Liver (tissue), 9 donors: ENCODE data around the gene MYLK3. TPM values are rescaled to one million over a fixed set of nuclear protein-coding genes. Genes with fewer than 3 reads are reported as not detected.

Experiments used
- DNase-seq: peaks from one replicate; pipeline ENCODE4 v3.0.0-alpha.2; 2017; ENCODE audit warnings: low spot score
- H3K27ac ChIP-seq, 2 donors: one replicate each; pipeline ENCODE4 v1.7.0; 2013; ENCODE audit warnings: inconsistent platforms in 2 of 2, low read length in 2 of 2, control low read depth in 1 of 2, low read depth in 1 of 2, mild to moderate bottlenecking in 1 of 2
- H3K27me3 ChIP-seq, 4 donors: one replicate each; pipeline versions ENCODE4 v1.6.1 to v1.7.0; 2013; ENCODE audit warnings: low read length in 3 of 4, inconsistent platforms in 1 of 4, mild to moderate bottlenecking in 1 of 4, moderate library complexity in 1 of 4; ENCODE audit not compliant: control insufficient read depth in 4 of 4, insufficient read depth in 4 of 4
- H3K36me3 ChIP-seq, 4 donors: one replicate each; pipeline versions ENCODE4 v1.6.1 to v1.7.0; 2013; ENCODE audit warnings: low read length in 3 of 4, mild to moderate bottlenecking in 3 of 4, low read depth in 1 of 4, moderate library complexity in 1 of 4; ENCODE audit not compliant: control insufficient read depth in 4 of 4, insufficient read depth in 3 of 4
- H3K4me1 ChIP-seq, 4 donors: one replicate each; pipeline versions ENCODE4 v1.6.1 to v1.7.0; 2013; ENCODE audit warnings: low read length in 3 of 4, mild to moderate bottlenecking in 3 of 4, moderate library complexity in 1 of 4; ENCODE audit not compliant: control insufficient read depth in 4 of 4, insufficient read depth in 4 of 4
- H3K4me3 ChIP-seq, 3 donors: one replicate each; pipeline versions ENCODE4 v1.6.1 to v1.7.0; 2013; ENCODE audit warnings: low read length in 3 of 3, control low read depth in 1 of 3, low read depth in 1 of 3, mild to moderate bottlenecking in 1 of 3
- H3K9ac ChIP-seq, 2 donors: one replicate each; pipeline ENCODE4 v1.7.0; 2013; ENCODE audit warnings: low read length in 2 of 2, mild to moderate bottlenecking in 2 of 2, moderate library complexity in 2 of 2, control low read depth in 1 of 2, low read depth in 1 of 2
- H3K9me3 ChIP-seq, 4 donors: one replicate each; pipeline versions ENCODE4 v1.6.1 to v1.7.0; 2013; ENCODE audit warnings: low read length in 3 of 4; ENCODE audit not compliant: control insufficient read depth in 4 of 4
- EGR1 ChIP-seq, 2 donors: IDR thresholded peaks; 2 replicates each; pipeline ENCODE4 v1.6.1; 2016 to 2018; ENCODE audit warnings: antibody characterized with exemption in 2 of 2, low read depth in 2 of 2
- FOXA1 ChIP-seq: IDR thresholded peaks from 2 replicates; pipeline ENCODE4 v1.6.1; 2016; ENCODE audit warnings: antibody characterized with exemption
- FOXA2 ChIP-seq: IDR thresholded peaks from 2 replicates; pipeline ENCODE4 v1.6.1; 2016; ENCODE audit warnings: antibody characterized with exemption
- GABPA ChIP-seq, 2 donors: IDR thresholded peaks in 1 of 2; conservative IDR thresholded peaks in 1 of 2; 2 replicates each; pipeline ENCODE4 v1.6.1; 2016; ENCODE audit warnings: antibody characterized with exemption in 2 of 2, mild to moderate bottlenecking in 1 of 2, moderate library complexity in 1 of 2
- HNF4A ChIP-seq, 2 donors: conservative IDR thresholded peaks; 2 replicates each; pipeline ENCODE4 v1.6.1; 2016; ENCODE audit warnings: antibody characterized with exemption in 2 of 2, mild to moderate bottlenecking in 2 of 2
- HNF4G ChIP-seq: IDR thresholded peaks from 2 replicates; pipeline ENCODE4 v1.6.1; 2016; ENCODE audit warnings: antibody characterized with exemption
- JUND ChIP-seq, 2 donors: IDR thresholded peaks; 2 replicates each; pipeline ENCODE4 v1.6.1; 2016; ENCODE audit warnings: antibody characterized with exemption in 2 of 2
- NR2F2 ChIP-seq: IDR thresholded peaks from 2 replicates; pipeline ENCODE4 v1.6.1; 2016; ENCODE audit warnings: antibody characterized with exemption
- RAD21 ChIP-seq, 2 donors: IDR thresholded peaks; 2 replicates each; pipeline ENCODE4 v1.6.1; 2016; ENCODE audit warnings: antibody characterized with exemption in 2 of 2, mild to moderate bottlenecking in 2 of 2
- RXRA ChIP-seq, 2 donors: IDR thresholded peaks; 2 replicates each; pipeline ENCODE4 v1.6.1; 2017 to 2018; ENCODE audit warnings: antibody characterized with exemption in 2 of 2, mild to moderate bottlenecking in 1 of 2
- SP1 ChIP-seq: IDR thresholded peaks from 2 replicates; pipeline ENCODE4 v1.6.1; 2018; ENCODE audit warnings: antibody characterized with exemption, mild to moderate bottlenecking
- TAF1 ChIP-seq: conservative IDR thresholded peaks from 2 replicates; pipeline ENCODE4 v1.6.1; 2016; ENCODE audit warnings: antibody characterized with exemption, mild to moderate bottlenecking
- YY1 ChIP-seq: IDR thresholded peaks from 2 replicates; pipeline ENCODE4 v1.6.1; 2016; ENCODE audit warnings: antibody characterized with exemption, mild to moderate bottlenecking
- ZBTB33 ChIP-seq: IDR thresholded peaks from 2 replicates; pipeline ENCODE4 v1.6.1; 2016; ENCODE audit warnings: antibody characterized with exemption
- WGBS: extraction: QIAGEN DNeasy Blood & Tissue Kit; methylation state at CpG from one replicate; pipeline ENCODE4 v1.1.7; 2013; 5-methylcytosine and 5-hydroxymethylcytosine counted together
- polyA plus RNA-seq, 2 donors: library from polyadenylated mRNA; stranded (reverse) in 1 of 2; unstranded in 1 of 2; fragments of 200-250 nt in 1 of 2; fragments of >200 nt in 1 of 2; fragmentation: Nextera tagmentation in 1 of 2; extraction: Ambion mirVana in 1 of 2; gene quantifications; one replicate each; pipeline versions ENCODE4 v1.2.1 to v1.2.3, GENCODE V29; 2013 to 2015
- total RNA-seq, 2 donors: library from RNA; depleted of rRNA; stranded (reverse); fragments of >200 nt; gene quantifications; one replicate each; pipeline ENCODE4 v1.2.3, GENCODE V29; 2014
- TF ChIP-seq, protein P1 (sequence below): IDR thresholded peaks from 2 replicates; pipeline ENCODE4 v1.6.1; 2016; ENCODE audit warnings: antibody characterized with exemption, mild to moderate bottlenecking
- TF ChIP-seq, protein P2 (sequence below): fragments of 150-350 bp; IDR thresholded peaks from 2 replicates; pipeline ENCODE4 v1.5.1; 2017; ENCODE audit warnings: improper control_type of control experiment, low read depth, low read length; ENCODE audit not compliant: missing input control
- donor health status: healthy.
- donor health status: healthy.
- donor health status: healthy.
- donor health status: healthy.
- donor health status: healthy.

MYLK3 gene
- total and polyA plus RNA-seq, 4 donors: 0.01 to 1.1 (median 0.23) TPM

- no peak for DNase-seq
- Histone ChIP-seq H3K4me1 (no peaks in the 10 kb centered on the region), H3K36me3 (peaks cover 0 to 2% (median 0%) of the 10 kb centered on the region in 4 donors), H3K9ac (no peak overlapping the region), H3K27ac (no peak overlapping the region), H3K4me3 (no peak overlapping the region), H3K27me3 (no peaks in the 10 kb centered on the region), H3K9me3 (peaks cover 0 to 3% (median 1%) of the 10 kb centered on the region in 4 donors)
- WGBS: 95% methylated on average over 1 of the region's 1 CpG
- TF ChIP-seq EGR1 (IDR thresholded peaks at IDR 0.05; ENCODE audit: low read depth in 2 of 2): no peak
- TF ChIP-seq YY1: no peak
- no peak for TF ChIP-seq RXRA (IDR thresholded peaks at IDR 0.05)
- no peak for TF ChIP-seq NR2F2
- TF ChIP-seq HNF4A (conservative IDR thresholded peaks at IDR 0.05): no peak
Observed at GRCh38 chr16:46796764-46797269, 48.7 kb upstream of the MYLK3 start.

GRCh38 chr16:46793841-46794240, 45.7 kb upstream of the MYLK3 start:
- Histone ChIP-seq H3K9ac (no peak overlapping the region), H3K27ac (no peak overlapping the region), H3K9me3 (peaks cover 0 to 3% (median 1%) of the 10 kb centered on the region in 4 donors), H3K27me3 (no peaks in the 10 kb centered on the region), H3K4me3 (no peak overlapping the region), H3K4me1 (peaks cover 0 to 10% (median 0%) of the 10 kb centered on the region in 4 donors), H3K36me3 (peaks cover 0 to 2% (median 0%) of the 10 kb centered on the region in 4 donors)
- no peak for TF ChIP-seq RAD21 (IDR thresholded peaks at IDR 0.05)
- no peak for TF ChIP-seq HNF4G
- no peak for TF ChIP-seq FOXA1
- no peak for TF ChIP-seq TAF1
- no peak for TF ChIP-seq FOXA2
- TF ChIP-seq, protein P1, sequence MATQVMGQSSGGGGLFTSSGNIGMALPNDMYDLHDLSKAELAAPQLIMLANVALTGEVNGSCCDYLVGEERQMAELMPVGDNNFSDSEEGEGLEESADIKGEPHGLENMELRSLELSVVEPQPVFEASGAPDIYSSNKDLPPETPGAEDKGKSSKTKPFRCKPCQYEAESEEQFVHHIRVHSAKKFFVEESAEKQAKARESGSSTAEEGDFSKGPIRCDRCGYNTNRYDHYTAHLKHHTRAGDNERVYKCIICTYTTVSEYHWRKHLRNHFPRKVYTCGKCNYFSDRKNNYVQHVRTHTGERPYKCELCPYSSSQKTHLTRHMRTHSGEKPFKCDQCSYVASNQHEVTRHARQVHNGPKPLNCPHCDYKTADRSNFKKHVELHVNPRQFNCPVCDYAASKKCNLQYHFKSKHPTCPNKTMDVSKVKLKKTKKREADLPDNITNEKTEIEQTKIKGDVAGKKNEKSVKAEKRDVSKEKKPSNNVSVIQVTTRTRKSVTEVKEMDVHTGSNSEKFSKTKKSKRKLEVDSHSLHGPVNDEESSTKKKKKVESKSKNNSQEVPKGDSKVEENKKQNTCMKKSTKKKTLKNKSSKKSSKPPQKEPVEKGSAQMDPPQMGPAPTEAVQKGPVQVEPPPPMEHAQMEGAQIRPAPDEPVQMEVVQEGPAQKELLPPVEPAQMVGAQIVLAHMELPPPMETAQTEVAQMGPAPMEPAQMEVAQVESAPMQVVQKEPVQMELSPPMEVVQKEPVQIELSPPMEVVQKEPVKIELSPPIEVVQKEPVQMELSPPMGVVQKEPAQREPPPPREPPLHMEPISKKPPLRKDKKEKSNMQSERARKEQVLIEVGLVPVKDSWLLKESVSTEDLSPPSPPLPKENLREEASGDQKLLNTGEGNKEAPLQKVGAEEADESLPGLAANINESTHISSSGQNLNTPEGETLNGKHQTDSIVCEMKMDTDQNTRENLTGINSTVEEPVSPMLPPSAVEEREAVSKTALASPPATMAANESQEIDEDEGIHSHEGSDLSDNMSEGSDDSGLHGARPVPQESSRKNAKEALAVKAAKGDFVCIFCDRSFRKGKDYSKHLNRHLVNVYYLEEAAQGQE: no peak
- TF ChIP-seq HNF4A (conservative IDR thresholded peaks at IDR 0.05): no peak
- no peak for TF ChIP-seq YY1
- no peak for TF ChIP-seq NR2F2
- no peak for TF ChIP-seq GABPA (IDR thresholded peaks at IDR 0.05 in 1 of 2, conservative IDR thresholded peaks at IDR 0.05 in 1 of 2)
- TF ChIP-seq SP1: no peak
- TF ChIP-seq JUND (IDR thresholded peaks at IDR 0.05): no peak
- no peak for TF ChIP-seq EGR1 (IDR thresholded peaks at IDR 0.05; ENCODE audit: low read depth in 2 of 2)
- TF ChIP-seq, protein P2, sequence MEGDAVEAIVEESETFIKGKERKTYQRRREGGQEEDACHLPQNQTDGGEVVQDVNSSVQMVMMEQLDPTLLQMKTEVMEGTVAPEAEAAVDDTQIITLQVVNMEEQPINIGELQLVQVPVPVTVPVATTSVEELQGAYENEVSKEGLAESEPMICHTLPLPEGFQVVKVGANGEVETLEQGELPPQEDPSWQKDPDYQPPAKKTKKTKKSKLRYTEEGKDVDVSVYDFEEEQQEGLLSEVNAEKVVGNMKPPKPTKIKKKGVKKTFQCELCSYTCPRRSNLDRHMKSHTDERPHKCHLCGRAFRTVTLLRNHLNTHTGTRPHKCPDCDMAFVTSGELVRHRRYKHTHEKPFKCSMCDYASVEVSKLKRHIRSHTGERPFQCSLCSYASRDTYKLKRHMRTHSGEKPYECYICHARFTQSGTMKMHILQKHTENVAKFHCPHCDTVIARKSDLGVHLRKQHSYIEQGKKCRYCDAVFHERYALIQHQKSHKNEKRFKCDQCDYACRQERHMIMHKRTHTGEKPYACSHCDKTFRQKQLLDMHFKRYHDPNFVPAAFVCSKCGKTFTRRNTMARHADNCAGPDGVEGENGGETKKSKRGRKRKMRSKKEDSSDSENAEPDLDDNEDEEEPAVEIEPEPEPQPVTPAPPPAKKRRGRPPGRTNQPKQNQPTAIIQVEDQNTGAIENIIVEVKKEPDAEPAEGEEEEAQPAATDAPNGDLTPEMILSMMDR: no peak
- TF ChIP-seq ZBTB33: no peak
- DNase-seq: no peak
- WGBS: 96% methylated on average over 1 of the region's 1 CpG
